Uterus (tissue), 4 donors: Measurements from ENCODE around the gene TMEM219. TPM values are rescaled to one million over a fixed set of nuclear protein-coding genes. Genes with fewer than 3 reads are reported as not detected.

Experiments
- DNase-seq, 2 donors: peaks; one replicate each; pipeline ENCODE4 v3.0.0-alpha.2; 2019 to 2020
- H3K27ac ChIP-seq, 2 donors: fragments of 200-600 bp; sonication (generic); 1 replicate in 1 of 2; 2 replicates in 1 of 2; pipeline ENCODE4 v1.5.1; 2016 to 2018
- H3K27me3 ChIP-seq, 2 donors: fragments of 200-600 bp; sonication (generic); one replicate each; pipeline ENCODE4 v1.5.1; 2018 to 2019; ENCODE audit warnings: control low read depth in 1 of 2
- H3K36me3 ChIP-seq, 2 donors: fragments of 200-600 bp; sonication (generic); one replicate each; pipeline ENCODE4 v1.5.1; 2019; ENCODE audit warnings: control low read depth in 1 of 2
- H3K4me1 ChIP-seq, 2 donors: fragments of 200-600 bp; sonication (generic); one replicate each; pipeline ENCODE4 v1.5.1; 2018 to 2019; ENCODE audit warnings: control low read depth in 1 of 2
- H3K4me3 ChIP-seq, 2 donors: fragments of 200-600 bp; sonication (generic); 1 replicate in 1 of 2; 2 replicates in 1 of 2; pipeline ENCODE4 v1.5.1; 2018 to 2019; ENCODE audit warnings: mild to moderate bottlenecking in 1 of 2
- H3K9me3 ChIP-seq, 2 donors: fragments of 200-600 bp; sonication (generic); one replicate each; pipeline ENCODE4 v1.5.1; 2019; ENCODE audit warnings: control low read depth in 1 of 2
- CTCF ChIP-seq, 4 experiments: fragments of 200-600 bp in 2 of 4; fragments of 450-650 bp in 2 of 4; sonication (generic) in 2 of 4; IDR thresholded peaks; one replicate each; pipeline ENCODE4 v1.5.1; 2016 to 2019; ENCODE audit warnings: antibody characterized with exemption in 4 of 4, mild to moderate bottlenecking in 2 of 4, moderate library complexity in 1 of 4
- POLR2A ChIP-seq, 2 donors: fragments of 450-650 bp; IDR thresholded peaks; one replicate each; pipeline ENCODE4 v1.6.1; 2016; ENCODE audit warnings: antibody characterized with exemption in 2 of 2, mild to moderate bottlenecking in 1 of 2, moderate library complexity in 1 of 2
- intact Hi-C: fragments of 100-400 bp; cut with DNase I; formaldehyde crosslinking; loops from one replicate; pipeline ENCODE4 v1.15.1; 2023; ENCODE audit warnings: low total_unique reads
- total RNA-seq, 4 donors: library from RNA; depleted of rRNA in 3 of 4; stranded (reverse); fragments of >200 nt in 3 of 4; gene quantifications; one replicate each; pipeline versions ENCODE4 v1.1.0 to v1.2.4, GENCODE V29; 2014 to 2023
- donor health status: DM: yes; HTN: yes; CAD: no.

The TMEM219 gene
- total RNA-seq, 4 donors from 2014 or later = 38.6 to 82.3 (median 58.5) TPM

GRCh38 chr16:29983420-29984136 lies 21.7 kb downstream of the TMEM219 start:
- H3K4me3 ChIP-seq = no peak overlapping the region
- no peak for DNase-seq
- intact Hi-C loops = no loop called here

GRCh38 chr16:29984137-29984763 lies 22.4 kb downstream of the TMEM219 start:
- TF ChIP-seq CTCF (IDR thresholded peaks at IDR 0.05) (no peak), POLR2A (IDR thresholded peaks at IDR 0.05) (no peak)
- Histone ChIP-seq H3K27me3 (no peaks in the 10 kb centered on the region), H3K36me3 (no peaks in the 10 kb centered on the region), H3K27ac (no peak overlapping the region), H3K4me3 (no peak overlapping the region), H3K4me1 (no peaks in the 10 kb centered on the region), H3K9me3 (no peaks in the 10 kb centered on the region)
- no peak for DNase-seq
- intact Hi-C loops = no loop called here

More at GRCh38 chr16:29983420-29984136, 21.7 kb downstream of the TMEM219 start:
- no peaks in the 10 kb centered on the region for H3K9me3 ChIP-seq
- no peak overlapping the region for H3K27ac ChIP-seq
- no peaks in the 10 kb centered on the region for H3K4me1 ChIP-seq
- TF ChIP-seq POLR2A (IDR thresholded peaks at IDR 0.05) = no peak
- no peak for TF ChIP-seq CTCF (IDR thresholded peaks at IDR 0.05)
- H3K36me3 ChIP-seq = no peaks in the 10 kb centered on the region
- no peaks in the 10 kb centered on the region for H3K27me3 ChIP-seq

- no peaks in the 10 kb centered on the region for H3K9me3 ChIP-seq
- H3K36me3 ChIP-seq = no peaks in the 10 kb centered on the region
- H3K4me1 ChIP-seq = no peaks in the 10 kb centered on the region
- no peak overlapping the region for H3K4me3 ChIP-seq
- no peak overlapping the region for H3K27ac ChIP-seq
- no peaks in the 10 kb centered on the region for H3K27me3 ChIP-seq
- intact Hi-C loops = no loop called here
- DNase-seq = no peak
- TF ChIP-seq CTCF (IDR thresholded peaks at IDR 0.05) (no peak), POLR2A (IDR thresholded peaks at IDR 0.05) (no peak)
Observed at GRCh38 chr16:29984764-29985147, 22.9 kb downstream of the TMEM219 start.

- Histone ChIP-seq H3K27me3 (no peaks in the 10 kb centered on the region), H3K36me3 (no peaks in the 10 kb centered on the region), H3K9me3 (no peaks in the 10 kb centered on the region), H3K4me3 (no peak overlapping the region), H3K4me1 (no peaks in the 10 kb centered on the region), H3K27ac (no peak overlapping the region)
- TF ChIP-seq CTCF (IDR thresholded peaks at IDR 0.05) = no peak
- no peak for DNase-seq
- intact Hi-C loops = no loop called here
Observed at GRCh38 chr16:29985271-29985811, 23.5 kb downstream of the TMEM219 start.

GRCh38 chr16:29986231-29986630 lies 24.4 kb downstream of the TMEM219 start:
- no peaks in the 10 kb centered on the region for H3K9me3 ChIP-seq
- intact Hi-C loops = no loop called here
- no peak overlapping the region for H3K4me3 ChIP-seq
- DNase-seq = no peak
- no peaks in the 10 kb centered on the region for H3K4me1 ChIP-seq
- no peaks in the 10 kb centered on the region for H3K27me3 ChIP-seq
- no peak overlapping the region for H3K27ac ChIP-seq
- TF ChIP-seq CTCF (IDR thresholded peaks at IDR 0.05) (no peak), POLR2A (IDR thresholded peaks at IDR 0.05) (no peak)
- no peaks in the 10 kb centered on the region for H3K36me3 ChIP-seq
